Fibroblast of skin of right biceps (primary cell): ENCODE measurements around the gene PPM1A.

Experiments
- DNase-seq: peaks from one replicate; pipeline ENCODE4 v3.0.0-alpha.2; 2013

The PPM1A gene

GRCh38 chr14:60229614-60230013, 19.4 kb upstream of the PPM1A start:
- no peak for DNase-seq

GRCh38 chr14:60232185-60232584, 16.8 kb upstream of the PPM1A start:
- no peak for DNase-seq

- no peak for DNase-seq
Measured at GRCh38 chr14:60233251-60233650, 15.8 kb upstream of the PPM1A start.

GRCh38 chr14:60233891-60234290, 15.1 kb upstream of the PPM1A start:
- DNase-seq = no peak

- peak; percentile 41 for DNase-seq
Measured at GRCh38 chr14:60235440-60235839, 13.6 kb upstream of the PPM1A start.

- DNase-seq = no peak
Measured at GRCh38 chr14:60238955-60239354, 10.1 kb upstream of the PPM1A start.

GRCh38 chr14:60240139-60240856, 8.7 kb upstream of the PPM1A start:
- DNase-seq = no peak

GRCh38 chr14:60241091-60241490, 7.9 kb upstream of the PPM1A start:
- DNase-seq = no peak

- no peak for DNase-seq
Measured at GRCh38 chr14:60242429-60242828, 6.6 kb upstream of the PPM1A start.

- DNase-seq = no peak
Measured at GRCh38 chr14:60245380-60246177, 3.4 kb upstream of the PPM1A start.

GRCh38 chr14:60247994-60248696, 876 bp upstream of the PPM1A start:
- DNase-seq = peak; percentile 91

GRCh38 chr14:60249321-60250256, 568 bp downstream of the PPM1A start:
- peak; percentile 75 for DNase-seq

- DNase-seq = peak; percentile 11
Measured at GRCh38 chr14:60250257-60251035, 1.4 kb downstream of the PPM1A start.

- no peak for DNase-seq
Measured at GRCh38 chr14:60251877-60252276, 2.9 kb downstream of the PPM1A start.

- no peak for DNase-seq
Measured at GRCh38 chr14:60252630-60253029, 3.6 kb downstream of the PPM1A start.

- DNase-seq = no peak
Measured at GRCh38 chr14:60253649-60254048, 4.6 kb downstream of the PPM1A start.

GRCh38 chr14:60254176-60254575, 5.2 kb downstream of the PPM1A start:
- DNase-seq = no peak

- no peak for DNase-seq
Measured at GRCh38 chr14:60257865-60258264, 8.8 kb downstream of the PPM1A start.

GRCh38 chr14:60265163-60265562, 16.1 kb downstream of the PPM1A start:
- no peak for DNase-seq

GRCh38 chr14:60266021-60266937, 17.3 kb downstream of the PPM1A start:
- peak; percentile 9 for DNase-seq

GRCh38 chr14:60272177-60272576, 23.2 kb downstream of the PPM1A start:
- DNase-seq = no peak
